ENCODE results near the gene CRB2.

DNA sequence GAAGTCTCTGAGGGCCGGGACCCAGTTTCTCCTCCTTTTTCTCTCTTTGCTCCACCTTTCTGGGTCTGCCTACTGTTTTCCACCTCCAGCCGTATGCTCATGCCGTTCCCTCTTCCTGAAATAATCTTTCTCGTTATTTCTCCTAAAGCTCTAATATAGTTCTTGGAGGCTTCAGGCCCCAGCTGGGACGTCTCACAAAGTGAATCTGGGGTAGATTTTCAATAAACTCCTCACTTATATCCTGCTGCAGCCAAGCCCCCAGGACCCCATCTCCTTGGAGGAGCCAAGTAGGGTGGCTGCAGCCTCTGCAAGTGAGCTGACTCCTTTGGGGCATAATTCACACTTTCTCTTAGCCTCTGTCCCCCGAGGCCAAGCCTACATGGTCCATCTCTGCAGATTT, 14.2 kb upstream of the CRB2 start:
- TF ChIP-seq FOXM1 (IDR thresholded peaks at IDR 0.05; ENCODE audit: borderline replicate concordance) = no peak
- no peak for TF ChIP-seq TARDBP (IDR thresholded peaks at IDR 0.05)
- no peak for TF ChIP-seq CTBP1 (IDR thresholded peaks at IDR 0.05; ENCODE audit: borderline replicate concordance)
- no peak for TF ChIP-seq HDGF (IDR thresholded peaks at IDR 0.05; ENCODE audit: borderline replicate concordance)
- TF ChIP-seq FOXK2 (IDR thresholded peaks at IDR 0.05) = no peak
- TF ChIP-seq ELF4 (IDR thresholded peaks at IDR 0.05) = no peak
- no peak for TF ChIP-seq FOXA1 (IDR thresholded peaks at IDR 0.05)
- TF ChIP-seq, protein P1, sequence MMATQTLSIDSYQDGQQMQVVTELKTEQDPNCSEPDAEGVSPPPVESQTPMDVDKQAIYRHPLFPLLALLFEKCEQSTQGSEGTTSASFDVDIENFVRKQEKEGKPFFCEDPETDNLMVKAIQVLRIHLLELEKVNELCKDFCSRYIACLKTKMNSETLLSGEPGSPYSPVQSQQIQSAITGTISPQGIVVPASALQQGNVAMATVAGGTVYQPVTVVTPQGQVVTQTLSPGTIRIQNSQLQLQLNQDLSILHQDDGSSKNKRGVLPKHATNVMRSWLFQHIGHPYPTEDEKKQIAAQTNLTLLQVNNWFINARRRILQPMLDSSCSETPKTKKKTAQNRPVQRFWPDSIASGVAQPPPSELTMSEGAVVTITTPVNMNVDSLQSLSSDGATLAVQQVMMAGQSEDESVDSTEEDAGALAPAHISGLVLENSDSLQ (IDR thresholded peaks at IDR 0.05) = no peak
- no peak for TF ChIP-seq SUZ12 (IDR thresholded peaks at IDR 0.05)
- no peak for TF ChIP-seq ZNF384 (IDR thresholded peaks at IDR 0.05)
- no peak for TF ChIP-seq ARNT (IDR thresholded peaks at IDR 0.05)
- TF ChIP-seq BHLHE40 (IDR thresholded peaks at IDR 0.05; ENCODE audit: borderline replicate concordance) = no peak
- no peak for TF ChIP-seq SP1 (IDR thresholded peaks at IDR 0.05)
- TF ChIP-seq LEF1 (IDR thresholded peaks at IDR 0.05; ENCODE audit: borderline replicate concordance) = no peak
